Neural progenitor cell (in vitro differentiated cells): Measurements from ENCODE around the gene VTI1A.

Experiments used
- EZH2 ChIP-seq: fragments of 200-600 bp; sonication (generic); IDR thresholded peaks from 2 replicates; pipeline ENCODE4 v1.6.1; 2017; ENCODE audit warnings: antibody characterized with exemption, mild to moderate bottlenecking, moderate library complexity
- TF ChIP-seq, protein P1 (sequence below): fragments of 200-600 bp; sonication (generic); IDR thresholded peaks from 2 replicates; pipeline ENCODE4 v1.5.1; 2017; ENCODE audit warnings: antibody characterized with exemption, mild to moderate bottlenecking

DNA sequence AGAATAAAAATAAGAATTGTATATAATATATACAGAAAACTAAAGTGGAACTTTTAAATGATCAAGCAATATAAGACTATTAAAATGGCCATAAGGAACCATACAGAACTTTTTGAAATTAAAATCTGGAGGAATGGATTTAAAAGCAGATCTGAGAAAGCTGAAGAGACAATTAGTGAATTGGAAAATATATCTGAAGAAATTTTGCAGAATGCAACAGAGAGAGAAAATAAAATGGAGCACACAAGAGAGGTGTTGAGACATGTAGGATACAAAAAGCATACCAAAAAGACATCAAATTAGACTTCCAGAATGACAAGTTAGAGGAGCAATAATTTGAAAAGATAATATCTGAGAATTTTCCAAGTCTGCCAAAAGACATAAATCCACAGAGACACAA, 169.6 kb downstream of the VTI1A start:
- TF ChIP-seq, protein P1, sequence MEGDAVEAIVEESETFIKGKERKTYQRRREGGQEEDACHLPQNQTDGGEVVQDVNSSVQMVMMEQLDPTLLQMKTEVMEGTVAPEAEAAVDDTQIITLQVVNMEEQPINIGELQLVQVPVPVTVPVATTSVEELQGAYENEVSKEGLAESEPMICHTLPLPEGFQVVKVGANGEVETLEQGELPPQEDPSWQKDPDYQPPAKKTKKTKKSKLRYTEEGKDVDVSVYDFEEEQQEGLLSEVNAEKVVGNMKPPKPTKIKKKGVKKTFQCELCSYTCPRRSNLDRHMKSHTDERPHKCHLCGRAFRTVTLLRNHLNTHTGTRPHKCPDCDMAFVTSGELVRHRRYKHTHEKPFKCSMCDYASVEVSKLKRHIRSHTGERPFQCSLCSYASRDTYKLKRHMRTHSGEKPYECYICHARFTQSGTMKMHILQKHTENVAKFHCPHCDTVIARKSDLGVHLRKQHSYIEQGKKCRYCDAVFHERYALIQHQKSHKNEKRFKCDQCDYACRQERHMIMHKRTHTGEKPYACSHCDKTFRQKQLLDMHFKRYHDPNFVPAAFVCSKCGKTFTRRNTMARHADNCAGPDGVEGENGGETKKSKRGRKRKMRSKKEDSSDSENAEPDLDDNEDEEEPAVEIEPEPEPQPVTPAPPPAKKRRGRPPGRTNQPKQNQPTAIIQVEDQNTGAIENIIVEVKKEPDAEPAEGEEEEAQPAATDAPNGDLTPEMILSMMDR = no peak
- no peak for TF ChIP-seq EZH2
